ENCODE measurements around the gene ZDHHC14. TPM values are rescaled to one million over a fixed set of nuclear protein-coding genes. Genes with fewer than 3 reads are reported as not detected.
A peak's percentile ranks its signal among the peaks of the same experiment; 100 is the strongest.

Gene ZDHHC14
- polyA plus RNA-seq, 2 of the 4 experiments (the other 2 are of a cell fraction) = 2.2 to 2.8 TPM

DNA sequence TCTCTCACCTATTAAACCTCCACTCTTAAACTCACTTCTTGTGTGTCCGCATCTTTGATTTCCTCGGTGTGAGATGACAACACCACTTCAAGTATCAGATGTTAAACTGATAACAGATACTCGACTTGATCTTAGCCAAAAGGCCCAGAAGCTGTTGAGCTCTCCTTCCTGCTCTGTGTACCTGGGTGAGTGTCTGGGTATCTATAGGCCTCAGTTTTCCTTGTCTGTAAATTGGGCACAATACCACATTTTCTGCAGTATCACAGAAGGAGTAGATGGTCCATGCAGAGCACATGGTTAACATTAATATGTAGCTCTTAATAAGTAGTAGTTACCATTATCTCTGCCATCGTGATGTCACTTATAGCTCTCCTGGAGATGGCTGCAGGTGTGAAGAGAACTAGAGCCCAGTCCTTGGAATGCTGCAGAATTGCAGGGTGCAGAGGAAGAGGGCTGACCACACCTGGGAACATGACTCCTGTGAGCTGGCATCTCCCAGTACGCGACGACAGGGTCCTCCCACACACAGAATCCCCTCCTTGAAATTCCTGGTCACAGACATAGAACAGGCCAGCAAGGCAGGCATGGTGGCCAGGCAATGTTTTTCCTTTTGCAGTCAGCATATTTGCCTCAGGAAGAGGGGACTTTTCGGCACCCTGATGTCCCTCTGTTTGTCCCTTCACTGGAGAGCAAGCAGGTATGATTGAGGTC is 331.8 kb downstream of the ZDHHC14 start:
- Histone ChIP-seq H3K27ac (no peak overlapping the region), H3K4me1 (no peaks in the 10 kb centered on the region), H3K4me3 (no peak overlapping the region), H3K4me2 (no peak overlapping the region), H3K9me3 (no peaks in the 10 kb centered on the region)
- CTCF ChIA-PET = interaction anchor here (2.1 kb wide), 1 partner anchor 44 kb away, joined by 8 read pairs; no protein-coding TSS in a partner anchor
- POLR2A ChIA-PET = no interaction called here
- TF ChIP-seq CBX8 (IDR thresholded peaks at IDR 0.05) (no peak), ZFP36 (IDR thresholded peaks at IDR 0.05; ENCODE audit: borderline replicate concordance, partially characterized antibody) (no peak), SMC3 (IDR thresholded peaks at IDR 0.05) (no peak), MYC (IDR thresholded peaks at IDR 0.05; ENCODE audit: borderline replicate concordance, low read length) (no peak)
- TF ChIP-seq, protein P1, sequence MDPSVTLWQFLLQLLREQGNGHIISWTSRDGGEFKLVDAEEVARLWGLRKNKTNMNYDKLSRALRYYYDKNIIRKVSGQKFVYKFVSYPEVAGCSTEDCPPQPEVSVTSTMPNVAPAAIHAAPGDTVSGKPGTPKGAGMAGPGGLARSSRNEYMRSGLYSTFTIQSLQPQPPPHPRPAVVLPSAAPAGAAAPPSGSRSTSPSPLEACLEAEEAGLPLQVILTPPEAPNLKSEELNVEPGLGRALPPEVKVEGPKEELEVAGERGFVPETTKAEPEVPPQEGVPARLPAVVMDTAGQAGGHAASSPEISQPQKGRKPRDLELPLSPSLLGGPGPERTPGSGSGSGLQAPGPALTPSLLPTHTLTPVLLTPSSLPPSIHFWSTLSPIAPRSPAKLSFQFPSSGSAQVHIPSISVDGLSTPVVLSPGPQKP (IDR thresholded peaks at IDR 0.05; ENCODE audit: low read depth, low read length) = no peak
- TF ChIP-seq, protein P2, sequence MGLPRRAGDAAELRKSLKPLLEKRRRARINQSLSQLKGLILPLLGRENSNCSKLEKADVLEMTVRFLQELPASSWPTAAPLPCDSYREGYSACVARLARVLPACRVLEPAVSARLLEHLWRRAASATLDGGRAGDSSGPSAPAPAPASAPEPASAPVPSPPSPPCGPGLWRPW (IDR thresholded peaks at IDR 0.05) = no peak
- TF ChIP-seq, protein P3, sequence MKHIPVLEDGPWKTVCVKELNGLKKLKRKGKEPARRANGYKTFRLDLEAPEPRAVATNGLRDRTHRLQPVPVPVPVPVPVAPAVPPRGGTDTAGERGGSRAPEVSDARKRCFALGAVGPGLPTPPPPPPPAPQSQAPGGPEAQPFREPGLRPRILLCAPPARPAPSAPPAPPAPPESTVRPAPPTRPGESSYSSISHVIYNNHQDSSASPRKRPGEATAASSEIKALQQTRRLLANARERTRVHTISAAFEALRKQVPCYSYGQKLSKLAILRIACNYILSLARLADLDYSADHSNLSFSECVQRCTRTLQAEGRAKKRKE (CRISPR knock-in tag; IDR thresholded peaks at IDR 0.05; ENCODE audit: low read depth) = no peak
- 57% methylated on average over 6 of the region's 8 CpGs for WGBS (ENCODE audit: missing lambda C conversion rate)
- ATAC-seq (no peak), DNase-seq (ENCODE audit: low read depth in 1 of 2, low spot score in 1 of 2) (no peak), FAIRE-seq (no peak)

DNA sequence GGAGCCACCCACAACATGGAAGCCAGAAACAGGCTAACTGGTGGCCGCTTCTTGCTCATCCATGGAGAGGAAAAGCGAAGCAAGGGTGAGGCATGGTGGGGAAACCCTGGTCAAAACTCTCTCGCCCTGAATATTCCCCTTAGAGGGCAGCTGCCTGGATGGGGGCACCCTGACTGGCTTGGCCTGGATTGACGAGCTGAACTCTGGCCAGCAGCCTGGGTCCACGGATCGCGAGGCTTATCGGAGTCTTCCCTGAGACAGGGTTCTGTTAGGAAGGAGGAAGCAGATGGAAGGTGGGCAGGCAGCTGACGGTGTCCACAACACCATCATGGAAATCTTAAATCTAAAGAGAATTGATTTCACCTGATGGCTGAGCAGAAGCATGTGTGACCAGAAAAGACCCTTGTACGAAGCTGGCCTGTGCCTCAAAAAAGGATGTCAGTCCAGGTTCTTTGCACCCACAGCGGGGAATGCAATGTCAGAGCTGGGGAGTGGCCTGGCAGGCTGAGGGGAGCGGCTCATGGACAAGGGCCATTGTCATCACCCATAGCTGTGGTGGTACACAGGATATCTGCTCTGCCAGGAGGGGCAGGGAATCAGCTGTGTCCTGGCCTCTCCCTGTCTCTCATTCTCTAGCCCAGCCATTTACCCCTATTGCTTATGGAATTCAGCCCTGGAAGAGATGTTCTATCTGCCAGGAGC is 332.6 kb downstream of the ZDHHC14 start:
- TF ChIP-seq, protein P4, sequence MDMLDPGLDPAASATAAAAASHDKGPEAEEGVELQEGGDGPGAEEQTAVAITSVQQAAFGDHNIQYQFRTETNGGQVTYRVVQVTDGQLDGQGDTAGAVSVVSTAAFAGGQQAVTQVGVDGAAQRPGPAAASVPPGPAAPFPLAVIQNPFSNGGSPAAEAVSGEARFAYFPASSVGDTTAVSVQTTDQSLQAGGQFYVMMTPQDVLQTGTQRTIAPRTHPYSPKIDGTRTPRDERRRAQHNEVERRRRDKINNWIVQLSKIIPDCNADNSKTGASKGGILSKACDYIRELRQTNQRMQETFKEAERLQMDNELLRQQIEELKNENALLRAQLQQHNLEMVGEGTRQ (IDR thresholded peaks at IDR 0.05) = no peak
- TF ChIP-seq, protein P5, sequence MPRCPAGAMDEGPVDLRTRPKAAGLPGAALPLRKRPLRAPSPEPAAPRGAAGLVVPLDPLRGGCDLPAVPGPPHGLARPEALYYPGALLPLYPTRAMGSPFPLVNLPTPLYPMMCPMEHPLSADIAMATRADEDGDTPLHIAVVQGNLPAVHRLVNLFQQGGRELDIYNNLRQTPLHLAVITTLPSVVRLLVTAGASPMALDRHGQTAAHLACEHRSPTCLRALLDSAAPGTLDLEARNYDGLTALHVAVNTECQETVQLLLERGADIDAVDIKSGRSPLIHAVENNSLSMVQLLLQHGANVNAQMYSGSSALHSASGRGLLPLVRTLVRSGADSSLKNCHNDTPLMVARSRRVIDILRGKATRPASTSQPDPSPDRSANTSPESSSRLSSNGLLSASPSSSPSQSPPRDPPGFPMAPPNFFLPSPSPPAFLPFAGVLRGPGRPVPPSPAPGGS (IDR thresholded peaks at IDR 0.05) = no peak
- TF ChIP-seq FOSL2 (IDR thresholded peaks at IDR 0.05) (no peak), FOSL2 (CRISPR knock-in tag; IDR thresholded peaks at IDR 0.05) (no peak), EHF (CRISPR knock-in tag; IDR thresholded peaks at IDR 0.05) (no peak), ZSCAN20 (CRISPR knock-in tag; IDR thresholded peaks at IDR 0.05) (no peak)
- Histone ChIP-seq H3K27ac (no peak overlapping the region), H3K4me3 (no peak overlapping the region), H3K4me1 (no peaks in the 10 kb centered on the region), H3K9me3 (no peaks in the 10 kb centered on the region), H3K4me2 (no peak overlapping the region)
- DNase-seq (ENCODE audit: low read depth in 1 of 2, low spot score in 1 of 2) (no peak), FAIRE-seq (no peak), ATAC-seq (no peak)
- WGBS (ENCODE audit: missing lambda C conversion rate) = 100% methylated on average over 2 of the region's 12 CpGs
- CTCF ChIA-PET = no interaction called here
- POLR2A ChIA-PET = no interaction called here

DNA sequence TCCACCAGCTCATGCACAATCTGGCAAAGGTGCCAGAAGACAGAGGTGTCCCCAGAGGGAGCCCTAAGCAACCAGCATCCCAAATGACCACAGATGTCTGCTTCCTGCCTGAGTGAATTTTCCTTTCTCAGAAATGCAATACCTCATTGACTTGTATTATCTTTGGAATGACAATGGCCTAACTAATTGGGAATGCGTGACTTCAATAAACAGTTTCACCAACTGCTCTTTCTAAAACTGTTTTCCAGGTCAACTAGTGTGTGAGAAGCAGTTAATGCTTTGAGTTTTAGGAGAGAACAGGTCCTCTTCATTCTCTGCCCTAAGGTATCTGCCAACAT is 333.1 kb downstream of the ZDHHC14 start:
- WGBS (ENCODE audit: missing lambda C conversion rate) = 82% methylated on average over 1 of the region's 1 CpG
- DNase-seq (ENCODE audit: low read depth in 1 of 2, low spot score in 1 of 2) = no peak
- no peaks in the 10 kb centered on the region for H3K4me1 ChIP-seq
- H3K4me2 ChIP-seq = no peak overlapping the region
- CTCF ChIA-PET = no interaction called here
- ATAC-seq = 0 out of 6 replicates have a peak, but pooled peaks of 1 of the 2 experiments have one; percentile 34
- POLR2A ChIA-PET = no interaction called here
- FAIRE-seq = no peak
- TF ChIP-seq, protein P6, sequence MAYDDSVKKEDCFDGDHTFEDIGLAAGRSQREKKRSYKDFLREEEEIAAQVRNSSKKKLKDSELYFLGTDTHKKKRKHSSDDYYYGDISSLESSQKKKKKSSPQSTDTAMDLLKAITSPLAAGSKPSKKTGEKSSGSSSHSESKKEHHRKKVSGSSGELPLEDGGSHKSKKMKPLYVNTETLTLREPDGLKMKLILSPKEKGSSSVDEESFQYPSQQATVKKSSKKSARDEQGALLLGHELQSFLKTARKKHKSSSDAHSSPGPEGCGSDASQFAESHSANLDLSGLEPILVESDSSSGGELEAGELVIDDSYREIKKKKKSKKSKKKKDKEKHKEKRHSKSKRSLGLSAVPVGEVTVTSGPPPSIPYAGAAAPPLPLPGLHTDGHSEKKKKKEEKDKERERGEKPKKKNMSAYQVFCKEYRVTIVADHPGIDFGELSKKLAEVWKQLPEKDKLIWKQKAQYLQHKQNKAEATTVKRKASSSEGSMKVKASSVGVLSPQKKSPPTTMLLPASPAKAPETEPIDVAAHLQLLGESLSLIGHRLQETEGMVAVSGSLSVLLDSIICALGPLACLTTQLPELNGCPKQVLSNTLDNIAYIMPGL (CRISPR knock-in tag; IDR thresholded peaks at IDR 0.05; ENCODE audit: borderline replicate concordance) = no peak
- no peak for TF ChIP-seq ZSCAN20 (CRISPR knock-in tag; IDR thresholded peaks at IDR 0.05)
- TF ChIP-seq RAD21 (conservative IDR thresholded peaks at IDR 0.05 in 1 of 2, IDR thresholded peaks at IDR 0.05 in 1 of 2) = no peak
- TF ChIP-seq, protein P1 (IDR thresholded peaks at IDR 0.05; ENCODE audit: low read depth, low read length) = no peak
- TF ChIP-seq KDM1A (IDR thresholded peaks at IDR 0.05; ENCODE audit: low read depth) = no peak
- no peak for TF ChIP-seq JUN (IDR thresholded peaks at IDR 0.05)
- H3K4me3 ChIP-seq = no peak overlapping the region
- no peak overlapping the region for H3K27ac ChIP-seq
- no peaks in the 10 kb centered on the region for H3K9me3 ChIP-seq

Data from A549 (cell line).